ENCODE measurements around the gene TMEM272.

- TF ChIP-seq SMC3 (IDR thresholded peaks at IDR 0.05; ENCODE audit: low read length) (no peak), RXRA (CRISPR knock-in tag; IDR thresholded peaks at IDR 0.05) (no peak), ZBTB1 (CRISPR knock-in tag; IDR thresholded peaks at IDR 0.05; ENCODE audit: borderline replicate concordance) (no peak), CENPX (CRISPR knock-in tag; IDR thresholded peaks at IDR 0.05) (no peak), E2F5 (CRISPR knock-in tag; conservative IDR thresholded peaks at IDR 0.05) (no peak), ZNF138 (CRISPR knock-in tag; IDR thresholded peaks at IDR 0.05; ENCODE audit: low read depth) (no peak), MXD1 (CRISPR knock-in tag; IDR thresholded peaks at IDR 0.05) (no peak), POLR2A (IDR thresholded peaks at IDR 0.05; ENCODE audit: insufficient read depth in 1 of 2, low read depth in 2 of 2, low read length in 2 of 2) (no peak), SIX4 (CRISPR knock-in tag; IDR thresholded peaks at IDR 0.05) (no peak), ZNF280D (CRISPR knock-in tag; IDR thresholded peaks at IDR 0.05) (no peak), BORCS8-MEF2B (CRISPR knock-in tag; IDR thresholded peaks at IDR 0.05) (no peak), FOSL1 (CRISPR knock-in tag; IDR thresholded peaks at IDR 0.05; ENCODE audit: borderline replicate concordance) (no peak)
These were observed 23.4 kb downstream of the TMEM272 start for GRCh38 chr13:51821606-51822005.

All from HepG2 (cell line).